CD4-positive, alpha-beta T cell treated with Interleukin-2 at 100 ng/mL for 4 hours (primary cell): ENCODE measurements around the gene TGFBR2.

Source experiments
- DNase-seq: peaks from one replicate; pipeline ENCODE4 v3.0.0-alpha.2; 2020; ENCODE audit warnings: low spot score

The TGFBR2 gene

GRCh38 chr3:30602946-30603345 lies 3.5 kb upstream of the TGFBR2 start:
- DNase-seq, result no peak

- no peak for DNase-seq
Observed at GRCh38 chr3:30604093-30604492, 2.3 kb upstream of the TGFBR2 start.

- no peak for DNase-seq
Observed at GRCh38 chr3:30604558-30604957, 1.8 kb upstream of the TGFBR2 start.

GRCh38 chr3:30605005-30605404 lies 1.4 kb upstream of the TGFBR2 start:
- no peak for DNase-seq

DNA sequence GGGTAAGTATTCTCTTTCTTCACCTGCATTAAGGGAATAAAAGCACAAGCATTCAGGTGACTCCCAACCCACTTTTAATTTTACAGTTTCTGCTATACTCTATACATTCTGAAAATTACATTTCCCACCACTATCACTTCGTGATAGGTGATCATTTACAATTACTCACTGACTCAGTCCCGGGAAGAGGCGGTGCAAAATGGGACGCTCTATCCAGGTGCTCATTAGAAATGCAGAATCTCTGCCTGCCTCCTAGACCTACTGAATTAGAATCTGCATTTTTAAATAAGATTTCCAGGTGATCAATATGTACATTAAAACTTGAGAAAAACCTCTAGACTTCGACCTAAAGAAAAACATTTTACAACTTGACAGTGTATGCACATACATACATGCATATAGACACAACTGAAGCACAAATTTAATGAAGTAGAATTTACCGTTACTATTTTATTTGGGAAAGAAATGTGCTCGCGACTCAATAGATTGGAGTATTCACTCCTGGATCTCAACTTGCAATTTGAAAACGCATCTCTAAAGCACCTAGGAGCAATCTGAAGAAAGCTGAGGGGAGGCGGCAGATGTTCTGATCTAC lies 598 bp upstream of the TGFBR2 start:
- DNase-seq, result no peak

- peak; percentile 59 for DNase-seq
Observed at GRCh38 chr3:30607032-30607833, 832 bp downstream of the TGFBR2 start.

- no peak for DNase-seq
Observed at GRCh38 chr3:30608598-30608947, 2.2 kb downstream of the TGFBR2 start.

DNA sequence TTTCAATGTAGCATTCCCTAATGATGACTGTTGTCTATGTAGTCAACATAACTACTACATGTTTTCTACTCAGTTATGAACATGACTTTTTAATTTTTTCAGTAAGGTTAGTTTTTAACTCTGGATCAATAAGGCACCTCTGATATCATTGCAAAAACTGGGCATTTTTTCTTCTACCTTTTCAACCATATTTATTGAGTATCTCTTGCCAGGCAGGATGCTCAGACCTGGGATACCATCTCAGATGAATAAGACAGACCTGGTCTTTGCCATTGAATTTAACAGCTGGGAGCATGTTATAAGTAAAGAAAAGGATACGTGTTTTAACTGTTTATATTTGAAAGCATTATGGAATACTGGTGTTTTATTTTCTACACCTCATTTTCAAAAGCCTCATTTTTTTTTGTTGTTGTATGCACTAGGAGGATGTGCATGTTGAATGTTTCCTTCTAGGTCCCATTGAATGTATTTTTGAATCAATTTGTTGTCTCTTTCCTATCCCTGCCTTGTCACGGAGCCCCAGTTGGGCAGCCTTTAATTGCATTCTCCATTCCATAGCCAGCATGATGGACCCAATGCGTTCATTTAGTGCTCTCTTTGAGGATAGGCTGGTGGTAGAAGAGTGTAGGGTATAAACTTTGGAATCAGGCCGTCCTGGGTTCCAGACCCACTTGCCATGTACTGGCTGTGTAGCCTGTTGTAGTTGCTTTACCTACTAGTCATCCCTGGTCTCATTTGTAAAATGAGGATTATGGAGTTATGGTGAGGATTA lies 3.7 kb downstream of the TGFBR2 start:
- no peak for DNase-seq

- DNase-seq, result no peak
Observed at GRCh38 chr3:30610702-30611368, 4.4 kb downstream of the TGFBR2 start.

DNA sequence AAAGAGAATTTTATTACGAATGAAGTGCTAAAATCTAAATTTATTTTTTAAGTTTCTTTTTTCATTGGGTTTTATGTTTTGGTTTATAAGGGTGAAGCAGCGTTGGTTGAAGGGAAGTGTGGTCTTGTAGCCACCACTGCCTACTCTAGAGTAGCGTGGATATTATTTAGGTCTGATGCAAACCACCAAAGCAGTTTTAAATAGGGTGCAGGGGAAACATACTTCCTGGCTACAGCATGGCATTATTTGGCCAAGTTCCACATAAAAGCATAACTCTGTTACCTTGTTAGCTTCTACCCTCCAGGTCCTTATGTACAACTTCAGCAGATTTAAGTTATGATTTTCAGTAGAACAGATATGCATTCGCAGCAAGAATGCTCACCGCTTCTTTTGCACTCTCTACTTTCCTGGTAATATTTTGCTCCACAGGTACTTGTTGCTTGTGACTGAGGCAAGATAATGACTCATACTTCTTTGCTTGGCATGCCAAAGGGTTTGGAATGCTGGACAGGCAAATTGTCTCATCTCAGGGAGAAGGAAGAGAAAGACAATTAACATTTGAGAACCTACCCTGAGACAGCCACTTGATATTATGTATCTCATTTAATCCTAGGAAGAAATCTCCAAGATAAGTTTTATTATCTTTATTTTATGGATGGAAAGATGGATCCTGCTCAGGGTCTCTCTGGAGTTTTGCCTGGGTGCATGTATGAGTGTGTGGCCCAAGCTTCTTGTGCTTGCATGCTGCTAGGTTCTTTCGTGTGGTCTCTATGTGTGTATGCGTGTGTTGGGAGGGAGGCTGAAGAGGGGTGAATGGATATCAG lies 5.4 kb downstream of the TGFBR2 start:
- no peak for DNase-seq

DNA sequence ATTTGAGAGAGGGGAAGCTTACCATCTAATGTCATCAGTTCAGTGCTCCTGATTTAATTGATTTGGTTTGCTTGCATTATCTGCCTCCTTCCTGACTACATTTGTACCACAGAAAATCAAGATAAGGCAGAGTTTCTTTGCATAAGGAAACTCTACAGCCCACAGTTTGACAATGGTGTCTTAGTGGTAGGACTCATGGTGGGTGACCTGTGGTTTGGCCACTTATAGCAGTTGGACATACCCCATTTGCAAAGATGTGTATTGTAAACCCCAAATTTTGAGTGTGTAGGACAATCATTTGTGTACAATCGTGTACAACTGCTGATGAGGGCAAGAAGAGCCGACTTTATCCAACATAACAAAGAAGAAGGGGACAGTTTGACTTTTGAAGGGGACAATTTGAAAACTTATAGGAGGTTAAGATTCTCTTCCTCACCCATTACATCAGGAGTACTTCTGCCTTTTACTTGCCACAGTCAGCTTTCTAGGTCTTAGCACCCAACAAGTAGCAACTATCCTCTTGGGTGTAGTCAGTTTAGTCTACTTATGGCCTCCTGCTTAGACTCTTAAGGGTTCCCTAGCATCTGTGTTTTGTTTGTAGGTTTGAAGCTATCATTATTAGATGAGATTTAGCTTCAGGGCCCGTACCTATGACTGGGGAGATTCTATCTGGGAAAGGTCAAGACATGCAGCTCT lies 6.2 kb downstream of the TGFBR2 start:
- DNase-seq, result no peak

- no peak for DNase-seq
Observed at GRCh38 chr3:30613133-30613825, 6.9 kb downstream of the TGFBR2 start.

GRCh38 chr3:30614373-30614772 lies 8.0 kb downstream of the TGFBR2 start:
- DNase-seq, result no peak

- no peak for DNase-seq
Observed at GRCh38 chr3:30614943-30615342, 8.5 kb downstream of the TGFBR2 start.

- DNase-seq, result no peak
Observed at GRCh38 chr3:30615615-30616346, 9.4 kb downstream of the TGFBR2 start.

GRCh38 chr3:30616347-30617027 lies 10.1 kb downstream of the TGFBR2 start:
- peak; percentile 49 for DNase-seq

DNA sequence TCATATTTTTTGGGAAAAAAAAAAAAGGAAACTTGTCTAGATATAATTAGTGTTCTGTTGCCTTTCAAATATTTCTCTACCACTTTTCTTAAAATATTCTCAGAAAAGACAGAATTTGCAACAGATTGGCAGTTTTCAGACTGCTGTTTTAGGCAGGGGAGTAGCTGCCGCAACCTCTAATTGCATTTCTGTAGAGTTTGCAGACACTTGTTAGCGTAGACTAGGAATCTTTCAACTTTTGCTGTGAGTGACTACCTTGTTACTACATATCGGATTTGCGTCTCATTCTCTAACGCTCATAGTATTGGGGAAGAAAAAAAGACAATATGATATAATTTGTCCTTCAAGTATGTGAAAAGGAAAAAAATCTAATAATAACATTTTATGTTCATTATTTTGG lies 10.7 kb downstream of the TGFBR2 start:
- no peak for DNase-seq

GRCh38 chr3:30617653-30618052 lies 11.3 kb downstream of the TGFBR2 start:
- no peak for DNase-seq

GRCh38 chr3:30618526-30618925 lies 12.1 kb downstream of the TGFBR2 start:
- no peak for DNase-seq
